GM21723 (cell line): Measurements from ENCODE around the gene NIPAL4.

ENCODE experiments used
- ATAC-seq: cut with Tn5 transposase; IDR thresholded peaks from one replicate; pipeline ENCODE4 v1.9.1; 2021; ENCODE audit warnings: mild to moderate bottlenecking, moderate library complexity; ENCODE audit not compliant: unreplicated experiment

The NIPAL4 gene

DNA sequence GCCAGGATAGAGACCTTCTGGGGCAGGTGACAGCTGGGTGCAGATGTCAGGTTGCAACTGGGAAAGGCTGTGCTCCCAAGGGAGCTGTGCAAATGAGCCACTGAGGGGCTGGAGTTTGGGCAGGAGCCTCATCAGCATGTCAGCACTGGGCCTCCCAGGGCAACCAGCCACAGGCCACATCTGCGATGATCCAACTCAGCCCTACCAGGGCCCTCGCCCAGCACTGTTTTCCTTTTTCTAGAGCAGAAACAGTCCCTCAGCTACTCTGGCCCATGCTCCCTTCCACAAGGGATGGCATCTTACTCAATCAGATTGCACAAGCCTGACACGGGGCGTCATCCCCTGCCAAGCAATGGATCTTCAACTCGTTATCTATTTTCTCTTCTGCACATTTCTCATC, 24.8 kb downstream of the NIPAL4 start:
- no peak for ATAC-seq

DNA sequence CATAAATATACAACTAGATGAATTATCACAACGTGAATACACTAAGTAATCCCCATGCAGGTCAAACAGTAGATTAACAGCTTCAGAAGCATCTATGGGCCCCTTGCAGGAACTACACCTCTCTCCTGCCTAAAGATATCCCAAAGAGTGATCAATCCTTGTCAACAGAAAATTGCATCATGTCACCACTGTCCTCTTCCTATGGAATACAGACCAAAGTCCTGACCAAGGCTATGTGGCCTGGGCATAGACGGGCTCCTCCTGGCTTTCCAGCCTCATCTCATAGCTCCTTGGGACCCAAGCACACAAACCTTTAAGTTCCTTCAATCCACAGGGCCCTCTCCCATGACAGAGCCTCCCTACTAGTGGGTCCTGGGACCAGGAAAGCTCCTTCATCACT, 25.3 kb downstream of the NIPAL4 start:
- ATAC-seq: no peak

DNA sequence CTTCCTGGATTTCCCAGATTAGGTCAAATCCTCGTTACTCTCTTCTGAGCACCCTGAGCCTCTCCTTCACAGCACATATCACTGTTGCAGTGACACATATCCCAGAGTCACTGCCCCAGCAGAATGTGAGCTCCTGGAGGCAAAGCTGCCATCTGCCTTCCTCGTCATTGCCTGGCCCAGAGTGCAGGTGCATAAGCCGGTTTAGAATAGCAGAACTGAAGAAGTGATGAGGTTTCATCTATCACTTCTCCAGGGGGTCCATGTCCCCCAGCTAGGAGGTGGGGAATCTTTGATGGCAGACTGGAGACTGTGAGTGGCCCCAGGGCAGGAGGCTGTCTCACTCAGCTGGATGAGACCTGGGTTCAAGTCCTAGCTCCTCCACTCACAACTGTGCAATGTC, 25.8 kb downstream of the NIPAL4 start:
- ATAC-seq: peak; percentile 38

DNA sequence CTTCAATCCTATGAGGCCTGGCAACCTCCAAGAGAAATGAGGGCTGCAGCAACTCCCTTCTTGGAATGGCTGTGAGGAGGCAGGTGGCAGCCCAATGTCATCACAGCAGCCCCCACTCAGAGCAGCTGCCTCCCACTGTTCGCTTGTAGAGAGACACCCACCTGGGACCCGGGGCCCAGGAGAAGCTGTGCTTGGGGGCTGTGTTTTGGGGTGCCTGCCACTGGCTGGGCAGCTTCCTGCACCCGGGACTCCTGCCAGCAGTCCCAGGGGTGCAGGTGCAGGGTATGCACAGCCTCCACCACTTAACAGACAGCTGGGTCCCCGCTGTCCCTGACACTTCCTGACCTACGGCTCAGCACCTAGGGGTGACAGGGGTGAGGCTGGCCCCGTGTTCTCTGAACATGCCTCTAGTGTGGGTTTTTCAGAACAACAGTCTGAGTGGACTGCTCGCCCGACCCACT, 26.2 kb downstream of the NIPAL4 start:
- ATAC-seq: peak; percentile 47

DNA sequence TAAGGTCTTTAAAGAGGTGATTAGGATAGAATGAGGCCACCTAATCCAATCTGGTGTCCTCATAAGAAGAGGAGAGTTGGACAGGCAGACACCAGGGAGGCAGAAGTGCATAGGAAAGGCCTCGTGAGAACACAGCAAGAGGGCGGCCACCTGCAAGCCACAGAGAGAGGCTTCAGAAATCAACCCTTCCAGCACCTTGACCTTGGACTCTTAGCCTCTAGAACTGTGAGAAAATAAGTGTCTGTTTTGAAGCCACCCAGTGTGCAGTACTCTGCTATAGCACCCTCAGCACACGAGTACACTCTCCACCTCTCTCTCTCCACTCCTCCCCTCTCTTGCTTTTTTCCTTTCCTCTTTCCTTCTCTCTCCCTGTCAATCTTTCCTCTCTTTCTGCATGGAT, 26.8 kb downstream of the NIPAL4 start:
- ATAC-seq: peak; percentile 54

DNA sequence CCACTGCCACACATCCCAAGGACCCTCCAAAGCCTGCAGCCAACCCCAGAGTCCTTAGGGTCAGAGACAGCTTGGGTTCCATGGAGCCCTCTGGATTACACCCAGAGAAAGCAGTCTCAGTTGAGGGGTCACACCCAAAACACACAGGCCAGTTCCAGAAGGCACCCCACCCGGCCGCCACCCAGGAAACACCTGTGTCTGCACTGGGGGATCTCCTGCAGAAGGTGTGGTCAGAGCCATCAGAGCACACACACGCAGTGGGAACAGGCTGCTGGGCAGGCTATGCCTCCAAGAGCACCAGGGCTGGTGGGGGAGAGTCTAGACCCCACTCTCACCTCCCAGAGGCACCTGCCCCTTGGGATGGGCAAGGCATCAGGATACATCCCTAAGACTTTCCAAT, 27.3 kb downstream of the NIPAL4 start:
- peak; percentile 57 for ATAC-seq

DNA sequence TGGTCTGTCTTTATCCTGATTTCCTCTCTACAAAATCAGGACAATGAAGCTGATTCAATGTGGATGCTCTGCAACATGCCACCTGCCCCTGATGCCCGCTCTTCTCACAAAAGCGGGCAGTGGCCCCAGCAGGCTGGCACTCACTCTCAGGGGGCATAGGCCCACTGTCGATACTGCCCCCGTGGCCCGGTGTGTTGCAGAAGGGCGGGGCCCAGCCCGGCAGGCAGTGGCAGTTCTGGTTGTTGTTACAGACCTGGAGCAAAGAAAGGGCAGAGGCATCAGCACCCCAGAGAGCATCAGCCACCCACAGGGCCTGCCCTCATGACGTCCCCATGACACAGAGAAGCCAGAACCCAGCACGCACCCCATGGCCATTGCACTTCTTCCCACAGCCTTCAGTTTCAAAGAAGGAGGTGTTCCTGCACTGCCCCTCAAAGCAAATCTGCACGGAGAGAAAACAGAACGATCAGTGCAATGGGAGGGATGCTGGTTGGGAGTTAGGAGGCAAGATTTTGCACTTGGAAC, 31.5 kb downstream of the NIPAL4 start:
- no peak for ATAC-seq

DNA sequence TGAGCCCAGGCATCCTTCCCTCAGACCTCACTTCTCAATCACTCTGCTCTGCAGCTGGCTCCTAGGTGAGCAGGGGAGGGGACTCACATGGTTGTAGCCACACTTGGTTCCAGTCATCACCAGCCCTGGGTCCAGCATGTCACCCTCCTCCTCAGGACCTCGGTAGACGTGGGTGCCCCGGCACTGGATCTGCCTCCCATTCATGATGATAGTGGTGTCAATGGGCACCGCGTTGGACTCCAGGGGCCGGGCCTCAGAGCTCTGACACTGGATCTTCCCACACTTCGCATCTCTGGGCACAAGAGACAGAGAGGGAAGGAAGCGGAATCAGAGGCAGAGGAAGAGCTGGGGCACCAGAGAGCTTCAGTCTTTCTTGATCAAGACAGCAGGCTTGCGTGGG, 32.9 kb downstream of the NIPAL4 start:
- ATAC-seq: no peak

DNA sequence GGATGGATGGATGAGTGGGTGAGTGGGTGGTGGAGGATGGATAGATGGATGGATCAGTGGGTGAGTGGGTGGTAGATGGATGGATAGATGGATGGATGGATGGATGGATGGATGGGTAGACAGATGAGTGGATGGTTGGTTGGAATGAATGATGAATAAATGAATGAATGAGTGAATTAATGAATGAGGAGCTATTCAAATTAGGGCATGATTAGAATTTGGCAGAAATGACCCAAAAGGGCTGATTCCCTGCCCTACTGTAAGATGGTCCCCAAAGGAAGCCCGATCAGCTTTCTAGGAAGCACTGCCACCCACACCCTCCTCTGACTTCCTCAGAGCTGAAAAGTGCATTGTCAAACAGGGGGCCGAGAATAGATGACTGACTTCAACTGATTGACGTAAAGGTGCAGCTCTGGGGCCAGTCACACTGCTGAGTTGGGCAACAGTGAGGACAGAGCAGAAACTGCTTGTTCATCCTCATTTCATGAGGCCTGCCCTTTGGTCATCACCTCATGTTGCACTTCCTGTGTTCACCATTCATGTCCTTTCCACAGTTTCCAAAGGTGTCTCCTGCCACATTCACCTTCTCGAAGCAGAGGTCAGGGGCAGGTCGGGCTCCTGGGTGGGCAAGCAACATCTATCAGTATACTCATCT, 34.3 kb downstream of the NIPAL4 start:
- ATAC-seq: no peak

DNA sequence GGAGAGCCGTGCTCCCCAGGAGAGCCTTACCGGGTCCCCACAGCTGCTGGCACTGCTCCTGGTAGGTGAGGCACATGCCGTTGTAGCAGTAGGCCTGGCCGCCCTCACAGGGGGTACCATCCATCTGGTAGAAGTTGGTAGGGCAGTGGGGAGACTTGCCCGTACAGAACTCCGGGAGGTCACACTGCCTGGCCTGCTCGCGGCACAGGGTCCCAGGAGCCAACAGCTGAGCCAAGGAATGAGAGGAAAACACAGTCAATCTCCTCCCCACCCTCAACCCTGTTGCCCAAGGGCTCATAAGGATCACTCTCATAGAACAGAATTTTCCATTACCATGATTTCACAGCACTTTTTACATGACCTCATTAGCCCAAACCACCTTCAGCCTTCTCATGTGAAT, 36.9 kb downstream of the NIPAL4 start:
- no peak for ATAC-seq

DNA sequence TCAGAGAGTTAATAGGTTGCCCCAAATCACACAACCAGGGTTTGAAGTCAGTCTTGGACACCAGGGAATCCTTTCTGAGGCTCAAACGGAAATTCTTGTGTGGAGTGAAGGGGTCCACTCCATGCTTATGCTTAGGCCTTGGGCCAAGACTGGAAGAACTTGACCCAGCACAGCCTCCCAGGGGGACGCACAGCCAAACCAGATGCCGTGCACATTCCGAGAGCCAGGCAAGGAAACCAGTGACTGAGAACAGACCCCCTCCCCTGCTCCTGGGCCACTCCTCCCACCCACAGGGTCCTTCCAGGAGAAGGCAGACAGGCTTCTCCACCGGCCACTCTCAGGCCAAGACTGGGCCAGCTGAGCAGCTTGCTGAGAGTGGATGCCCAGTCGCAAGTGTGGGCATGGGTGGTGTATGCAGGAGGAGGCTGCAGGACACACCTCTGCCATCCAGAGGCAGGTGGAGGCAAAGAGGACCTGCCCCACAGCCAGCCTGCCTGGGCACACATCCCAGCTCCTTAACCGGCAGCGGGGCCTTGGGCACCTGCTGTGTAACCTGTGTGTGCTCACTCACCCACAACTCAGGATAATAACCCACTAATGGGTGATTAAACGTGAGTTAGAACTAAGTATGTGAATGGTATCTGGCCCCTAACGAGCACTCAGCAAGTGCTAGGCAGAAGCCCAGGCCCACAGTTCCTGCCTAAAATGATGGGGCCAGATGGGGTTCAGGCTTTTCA, 38.0 kb downstream of the NIPAL4 start:
- ATAC-seq: no peak

DNA sequence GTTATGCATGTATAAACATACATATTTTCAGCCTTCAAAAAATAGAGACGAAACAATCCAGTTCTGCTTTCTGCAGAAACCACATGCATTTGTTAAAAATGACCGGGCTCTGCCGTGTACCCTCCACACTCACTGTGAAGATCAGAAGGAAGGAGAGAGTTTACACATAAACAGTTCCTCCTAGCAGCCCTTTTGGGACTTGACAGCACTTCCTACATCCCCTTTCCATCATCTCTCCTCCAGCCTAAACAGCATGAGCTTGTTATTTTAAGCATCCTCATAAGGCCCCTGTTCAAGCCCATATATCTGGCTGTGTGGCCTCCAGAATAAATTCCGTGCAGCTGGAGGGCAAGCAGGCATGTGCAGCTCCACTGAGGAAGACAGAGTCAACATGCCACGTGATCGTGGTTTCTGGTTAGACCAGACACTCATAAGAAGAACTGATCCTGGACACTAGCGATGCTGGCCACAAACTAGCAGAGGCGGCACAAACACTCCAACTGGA, 42.2 kb downstream of the NIPAL4 start:
- peak; percentile 78 for ATAC-seq

DNA sequence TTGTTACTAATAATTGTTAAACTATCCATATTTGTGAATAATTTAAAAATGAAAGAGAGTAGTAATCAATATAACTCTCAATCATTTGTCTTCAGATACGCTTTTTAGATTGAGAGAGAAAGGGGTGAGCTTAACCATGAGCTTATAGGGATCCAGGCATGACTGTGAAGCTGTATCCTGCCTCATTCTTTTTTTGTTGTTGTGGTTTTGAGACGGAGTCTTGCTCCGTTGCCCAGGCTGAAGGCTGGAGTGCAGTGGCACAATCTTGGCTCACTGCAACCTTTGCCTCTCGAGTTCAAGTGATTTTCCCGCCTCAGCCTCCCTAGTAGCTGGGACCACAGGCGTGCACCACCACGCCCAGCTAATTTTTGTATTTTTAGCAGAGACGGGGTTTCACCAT, 44.0 kb downstream of the NIPAL4 start:
- ATAC-seq: no peak

DNA sequence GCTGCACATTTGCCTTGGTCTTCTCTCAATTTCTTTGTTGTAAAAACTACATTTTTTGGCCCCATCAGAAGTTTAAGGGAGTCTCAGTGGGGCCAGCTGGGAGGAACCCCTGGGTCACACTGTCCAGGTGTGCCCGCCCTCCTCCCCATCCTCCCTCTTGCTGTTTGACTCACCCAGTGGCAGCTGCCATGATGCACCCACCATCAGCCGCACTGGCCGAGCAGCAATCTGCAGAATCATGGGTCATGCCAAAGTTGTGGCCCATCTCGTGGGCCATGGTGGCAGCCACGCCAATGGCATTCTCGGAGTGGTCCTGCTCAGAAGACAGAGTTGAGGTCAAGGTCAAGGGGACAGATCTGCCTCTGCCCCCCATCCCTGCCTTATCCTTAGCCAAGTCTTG, 45.5 kb downstream of the NIPAL4 start:
- ATAC-seq: no peak

DNA sequence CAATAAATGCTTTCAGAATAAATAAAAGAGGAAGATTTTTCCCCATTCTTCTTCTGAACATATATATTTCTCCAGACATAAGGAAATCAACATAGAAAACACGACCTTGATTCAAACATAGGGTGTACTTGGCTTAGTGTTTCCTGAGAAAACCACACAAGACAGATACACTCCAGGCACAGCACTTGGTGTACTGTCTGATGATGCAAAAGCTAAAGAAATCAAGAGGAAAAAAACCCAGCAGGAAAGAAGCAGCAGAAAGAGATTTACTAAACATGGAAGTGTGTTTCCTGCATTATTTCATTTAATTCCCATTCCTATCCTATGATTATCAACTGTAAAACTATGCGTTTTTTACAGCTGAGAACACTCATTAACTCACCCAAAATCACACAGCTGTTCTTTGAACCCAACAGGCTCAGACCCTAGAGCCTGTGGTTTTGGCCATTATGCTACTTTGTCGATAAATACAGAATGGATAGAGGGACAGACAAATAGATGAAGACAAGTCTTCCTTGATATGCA, 46.1 kb downstream of the NIPAL4 start:
- ATAC-seq: no peak

DNA sequence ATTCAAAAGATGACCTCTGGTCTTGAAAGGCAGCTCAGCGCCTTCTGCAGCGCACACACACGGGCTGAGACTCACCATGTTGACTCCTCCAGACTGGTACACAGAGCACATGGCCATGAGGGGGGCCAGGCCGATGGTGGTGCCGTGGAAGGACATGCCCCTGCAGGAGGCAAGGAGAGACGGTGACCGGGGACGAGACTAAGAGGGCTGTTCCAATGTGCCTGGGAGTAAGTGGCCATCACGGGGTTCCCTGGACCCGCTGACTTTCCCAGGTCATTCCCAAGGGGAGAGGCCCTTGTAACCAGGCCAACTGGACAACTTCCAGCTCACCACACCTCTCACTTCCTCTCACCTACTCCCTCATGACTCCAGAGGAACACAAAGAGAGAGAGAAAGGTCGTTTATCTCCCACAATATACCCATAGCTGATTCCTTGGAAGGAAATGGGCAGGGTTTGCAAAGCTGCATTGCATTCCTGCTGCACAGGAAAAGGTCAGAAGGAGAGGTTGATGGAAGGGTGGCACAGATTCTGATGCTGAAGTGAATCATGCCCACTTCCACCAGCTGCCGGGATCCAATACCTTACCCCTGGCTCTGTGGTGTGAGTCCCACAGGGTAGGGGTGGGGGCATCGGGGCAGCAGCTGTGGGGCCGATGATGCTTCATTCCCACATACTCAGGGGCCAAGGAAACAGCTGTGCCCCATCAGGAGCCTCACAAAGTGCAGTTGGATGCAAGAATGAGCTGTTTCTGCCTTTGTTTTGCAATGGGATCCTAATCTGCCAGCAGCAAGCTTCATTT, 47.2 kb downstream of the NIPAL4 start:
- no peak for ATAC-seq

DNA sequence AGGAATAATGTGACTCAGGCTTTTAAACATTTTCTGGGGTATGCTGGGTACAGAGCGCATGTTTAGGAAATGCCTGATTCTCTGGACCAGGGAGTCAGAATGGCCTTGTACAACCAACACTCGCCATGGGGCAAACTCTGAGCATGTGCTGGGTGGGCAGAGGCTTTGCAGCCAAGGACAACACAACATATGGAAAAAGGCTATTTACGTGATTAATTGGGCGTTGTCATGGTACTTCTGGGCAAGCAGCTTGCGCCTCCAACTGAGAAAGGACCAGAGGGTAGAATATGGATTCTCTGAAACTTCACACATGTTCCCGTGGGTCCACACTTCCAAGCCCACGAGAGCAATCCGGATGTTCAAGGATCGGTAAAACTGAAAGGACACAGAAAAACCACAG, 49.1 kb downstream of the NIPAL4 start:
- ATAC-seq: no peak

DNA sequence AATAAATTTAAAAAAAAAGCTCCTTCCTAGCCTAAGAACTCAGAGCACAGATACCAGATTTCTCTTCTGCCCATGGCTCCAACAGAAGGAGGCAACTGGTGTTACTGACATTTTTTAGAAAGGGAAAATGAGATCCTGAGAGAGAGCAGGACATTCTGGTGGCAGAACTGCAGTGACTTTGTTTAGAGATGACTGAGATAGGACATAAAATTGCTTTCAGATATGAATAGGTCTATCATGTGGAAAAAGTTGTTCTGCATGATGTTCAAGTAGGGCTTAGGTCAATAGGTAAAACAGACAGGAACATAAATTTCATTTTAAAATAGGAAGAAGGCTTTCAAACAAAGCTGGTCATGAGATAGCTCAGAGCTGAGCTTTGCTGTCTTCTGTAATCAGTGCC, 49.6 kb downstream of the NIPAL4 start:
- no peak for ATAC-seq

DNA sequence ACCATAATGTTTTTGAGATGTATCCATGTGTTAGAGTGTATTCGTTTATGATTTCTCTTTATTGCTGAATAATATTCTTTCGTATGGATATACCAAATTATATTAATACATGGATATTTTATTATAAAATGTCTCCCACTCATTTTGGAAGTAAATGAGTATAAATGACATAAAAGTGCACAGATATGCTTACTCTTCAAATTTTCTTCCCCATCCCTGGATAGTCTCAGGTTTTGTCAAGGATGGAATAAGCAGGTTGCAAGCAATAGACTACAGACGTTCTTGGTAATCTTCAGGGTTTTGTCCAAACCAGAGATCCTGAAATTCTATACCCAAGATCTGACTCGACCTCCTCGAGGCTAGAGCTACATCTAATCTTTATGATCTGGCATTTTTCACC, 50.7 kb downstream of the NIPAL4 start:
- no peak for ATAC-seq

DNA sequence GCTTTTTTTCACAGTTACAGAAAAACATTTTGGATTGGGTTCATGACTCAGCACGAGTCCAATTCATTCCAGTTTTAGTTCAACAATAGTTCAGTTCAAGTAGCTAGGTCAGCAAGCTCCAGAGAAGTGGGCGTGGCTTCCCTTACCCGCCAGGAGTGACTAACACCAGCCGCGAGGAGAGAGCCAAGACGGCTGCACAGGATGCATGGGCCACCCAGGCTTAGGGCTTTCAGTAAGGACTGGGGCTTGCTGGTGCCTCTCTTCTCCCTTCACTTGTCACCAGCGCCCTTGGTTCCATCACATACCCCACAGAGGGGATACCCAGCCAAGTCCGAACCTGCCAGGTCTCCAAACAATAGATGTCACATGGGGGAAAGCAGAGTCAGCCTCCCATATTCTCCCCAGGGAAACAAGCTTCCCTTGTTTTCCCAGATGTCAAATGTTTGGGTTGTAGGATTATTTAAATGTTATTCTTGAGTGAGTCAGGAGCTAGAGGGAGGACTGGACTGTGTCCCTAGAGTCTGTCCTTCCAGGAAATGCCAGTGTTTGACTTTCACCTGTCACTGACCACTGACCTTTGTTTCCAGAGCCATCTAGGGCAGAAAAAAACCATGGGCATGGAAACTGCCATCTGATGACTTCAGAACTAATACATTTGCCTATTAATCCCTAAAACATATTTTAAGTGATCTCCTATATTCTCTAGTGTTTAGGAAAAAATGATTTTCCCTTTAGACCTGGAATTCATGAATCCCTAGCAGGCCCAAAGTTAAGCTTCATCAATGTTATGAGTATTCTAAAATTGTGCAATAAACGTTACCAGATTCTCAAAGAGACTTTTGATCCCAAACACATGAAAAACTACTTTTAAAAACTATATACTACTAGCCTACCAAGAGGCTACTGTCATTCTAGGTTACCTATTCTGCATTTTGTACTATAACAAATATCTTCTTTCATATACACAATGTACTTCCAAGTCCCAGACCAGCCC, 51.9 kb downstream of the NIPAL4 start:
- ATAC-seq: no peak
